DMS 273 (cell line): ENCODE results near the gene SLC8A2.
A peak's percentile ranks its signal among the peaks of the same experiment; 100 is the strongest.

ENCODE experiments used
- DNase-seq: peaks from one replicate; lab custom pipeline; 2025; ENCODE audit not compliant: unreplicated experiment; lab: John Stamatoyannopoulos, UW

Gene SLC8A2

DNA sequence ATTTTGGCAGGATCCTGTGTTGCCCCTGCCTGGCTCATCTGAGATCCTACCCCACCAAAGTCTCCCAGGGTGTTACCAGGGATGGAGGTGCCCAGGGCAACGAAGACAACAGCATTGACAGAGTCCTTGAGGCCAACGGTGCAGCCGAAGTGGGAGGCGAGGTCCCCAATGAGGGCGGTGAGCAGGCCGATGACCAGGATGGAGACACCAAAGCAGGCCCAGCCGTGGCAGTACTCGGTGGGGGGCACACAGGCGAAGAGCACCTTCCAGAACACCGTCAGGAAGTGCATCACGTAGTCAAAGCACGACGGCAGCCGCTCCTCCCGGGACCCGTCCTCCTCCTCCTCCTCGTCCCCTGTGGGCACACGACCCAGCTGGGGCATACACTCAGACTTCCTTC lies 39.6 kb downstream of the SLC8A2 start:
- DNase-seq, result no peak

DNA sequence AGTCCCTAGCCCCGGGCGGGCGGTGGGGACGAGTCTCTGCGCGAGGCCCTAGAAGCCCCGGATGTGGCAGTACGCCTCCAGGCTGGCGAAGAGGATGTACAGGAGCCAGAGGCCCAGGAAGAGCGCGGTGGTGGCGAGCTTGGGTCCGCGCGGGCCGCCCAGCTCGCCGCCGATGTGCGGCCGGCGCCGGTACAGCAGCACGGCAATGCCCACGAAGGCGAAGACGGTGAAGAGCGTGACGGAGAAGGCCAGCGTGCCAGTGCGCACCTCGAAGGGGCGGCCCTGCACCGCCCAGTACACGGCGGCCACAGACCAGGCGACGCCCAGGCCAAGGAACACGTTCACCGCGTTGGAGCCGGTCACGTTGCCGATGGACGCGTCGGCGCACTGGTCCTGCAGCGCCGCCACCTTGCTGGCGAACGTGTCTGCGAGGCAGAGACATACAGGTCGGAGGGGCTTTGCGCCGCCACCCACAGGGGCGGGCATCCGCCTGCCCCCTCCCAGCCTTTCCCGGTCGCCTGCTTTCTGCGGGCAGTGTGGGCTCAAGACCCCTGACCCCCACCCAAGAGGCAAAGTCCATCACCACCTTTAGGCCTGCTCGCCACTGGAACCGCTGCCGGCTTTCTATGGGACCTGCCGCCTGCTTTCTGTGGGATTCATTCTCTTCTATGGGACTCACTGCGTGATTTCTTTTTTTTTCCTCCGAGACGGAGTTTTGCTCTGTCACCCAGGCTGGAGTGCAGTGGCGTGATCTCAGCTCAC lies 41.5 kb downstream of the SLC8A2 start:
- no peak for DNase-seq

DNA sequence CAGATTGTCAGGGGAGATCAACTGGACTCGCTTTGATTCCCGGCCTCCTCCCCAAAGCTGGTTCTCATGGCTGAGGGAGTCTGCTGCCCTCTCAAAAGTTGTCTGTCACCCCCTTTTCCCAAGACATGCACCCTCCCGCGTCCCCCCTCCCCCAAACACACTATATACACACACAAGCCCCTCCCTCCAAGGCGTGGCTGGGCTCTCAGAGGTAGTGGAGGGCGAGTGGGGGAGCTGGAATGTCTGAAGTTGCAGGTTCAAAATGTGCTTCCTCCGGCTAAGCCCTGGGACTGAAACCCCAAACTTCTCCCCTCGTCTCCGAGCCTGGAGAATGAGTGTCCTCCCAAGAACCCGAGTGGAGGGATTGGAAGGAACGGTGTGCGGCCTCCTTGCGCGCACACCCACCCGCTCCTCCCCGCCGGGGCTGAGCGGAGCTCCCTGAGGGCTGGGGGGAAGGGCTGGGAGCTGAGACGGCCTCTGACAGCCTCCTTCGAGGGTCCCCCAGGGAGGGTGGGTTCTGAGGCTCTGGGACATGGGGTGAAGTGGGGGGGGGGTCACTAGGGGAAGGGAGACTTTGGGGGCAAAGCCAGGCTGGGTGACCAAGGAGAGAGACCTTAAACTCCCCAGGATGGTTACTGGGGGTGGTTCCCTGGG lies 42.4 kb downstream of the SLC8A2 start:
- peak; percentile 44 for DNase-seq

DNA sequence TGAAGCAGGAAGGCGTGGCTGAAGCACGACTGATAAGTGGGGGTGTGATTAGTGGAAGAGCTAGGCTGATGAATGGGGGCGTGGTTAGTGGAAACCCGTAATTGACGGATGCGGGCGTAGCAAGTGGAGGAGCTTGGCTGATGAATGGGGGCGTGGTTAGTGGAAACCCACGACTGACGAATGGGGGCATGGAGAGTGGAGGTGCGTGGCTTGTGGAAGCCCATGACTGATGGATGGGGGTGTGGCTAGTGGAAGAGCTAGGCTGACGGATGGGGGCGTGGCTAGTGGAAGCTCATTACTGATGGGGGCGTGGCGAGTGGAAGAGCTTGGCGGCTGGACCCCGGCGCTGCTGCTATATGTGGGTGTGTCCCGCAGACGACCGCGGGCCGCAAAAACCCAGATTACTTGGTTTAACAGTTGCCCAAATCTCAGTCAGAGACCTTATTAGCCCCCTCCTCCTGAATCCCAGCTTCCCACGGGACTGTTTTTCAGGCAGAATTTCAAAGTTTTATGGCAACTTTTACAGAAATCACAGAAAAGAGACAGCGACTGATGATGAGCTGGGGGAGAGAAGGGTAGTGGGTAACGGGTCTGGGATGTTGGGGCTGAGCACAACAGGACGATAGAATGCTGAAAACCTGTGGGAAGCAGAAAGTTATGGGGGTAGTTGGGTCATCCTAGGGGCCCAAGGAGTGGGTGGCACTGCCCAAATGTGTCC lies 43.4 kb downstream of the SLC8A2 start:
- peak; percentile 99 for DNase-seq

DNA sequence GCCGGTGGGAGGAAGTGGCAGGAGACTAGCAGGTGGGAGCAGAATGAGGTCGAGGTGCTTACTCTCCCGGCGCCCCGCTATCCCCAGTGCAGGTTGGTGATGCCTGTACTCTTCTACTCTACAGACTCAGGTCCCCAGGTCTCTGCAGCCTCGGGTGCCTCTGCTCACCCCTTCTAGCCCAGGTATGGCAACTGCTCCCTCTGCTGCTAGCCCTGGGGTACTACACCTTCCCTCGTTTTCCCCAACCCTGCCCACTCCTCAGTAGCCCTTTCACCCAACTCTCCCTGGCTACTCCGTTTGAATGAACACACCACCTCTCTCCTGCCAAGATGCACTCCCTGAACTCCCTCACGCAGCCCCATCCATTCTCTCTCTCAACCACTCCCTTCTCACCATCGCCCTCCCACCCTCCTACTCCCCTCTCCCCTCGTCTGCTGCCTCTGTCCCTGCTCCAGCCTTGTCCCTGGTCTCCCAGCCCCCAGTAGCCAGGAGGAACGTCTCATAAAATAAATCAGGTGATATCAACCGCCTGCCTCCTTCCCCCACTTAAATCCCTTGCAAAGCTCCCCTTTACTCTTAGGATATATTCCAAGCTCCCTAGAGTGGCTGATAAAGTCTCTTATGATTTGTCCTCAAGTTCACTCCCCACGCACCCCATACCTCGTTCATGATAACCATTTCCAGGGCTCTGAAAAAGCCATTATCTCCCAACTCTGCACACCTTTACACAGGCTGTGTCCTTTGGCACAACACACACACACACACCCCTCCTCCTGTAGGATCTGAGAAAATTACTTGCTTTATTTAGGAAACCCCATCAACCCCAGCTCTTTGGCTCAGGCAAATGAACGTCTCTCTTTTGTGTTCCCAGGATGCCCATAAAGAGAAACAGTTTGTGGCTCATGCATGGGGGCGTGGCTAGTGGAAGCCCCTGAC lies 44.2 kb downstream of the SLC8A2 start:
- DNase-seq, result peak; percentile 90

DNA sequence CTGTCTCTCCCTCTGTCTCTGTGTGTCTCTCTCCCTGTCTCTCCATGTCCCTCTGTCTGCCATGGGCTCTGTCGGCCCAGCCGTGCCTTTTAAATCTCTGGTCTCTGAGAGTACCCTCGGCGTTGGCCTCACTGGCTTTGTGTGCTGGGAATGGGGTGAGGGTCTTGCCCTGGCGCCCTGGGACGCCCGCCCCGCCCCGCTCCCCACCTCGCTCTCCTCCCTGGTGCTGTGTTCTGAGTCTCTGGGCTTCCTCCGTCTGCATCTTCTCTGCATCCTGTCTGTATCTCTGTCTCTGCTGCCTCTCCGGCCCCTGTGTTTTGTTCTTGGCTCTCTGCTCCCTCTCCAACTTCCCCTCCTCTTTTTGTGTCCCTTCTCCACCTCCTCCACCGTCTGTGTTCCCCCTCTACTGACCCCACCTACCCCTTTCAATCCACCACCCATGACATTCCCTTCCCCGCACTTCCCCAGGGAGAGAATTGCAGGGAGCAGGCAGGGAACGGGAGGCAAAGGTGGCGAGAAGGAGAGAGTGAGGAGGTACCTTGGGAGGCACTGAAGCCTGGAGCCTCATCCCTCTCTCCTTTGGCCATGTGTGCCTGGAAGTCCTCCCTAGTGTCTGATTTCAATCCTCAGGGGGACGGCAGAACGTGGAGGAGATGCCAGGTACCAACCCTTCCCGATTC lies 48.4 kb downstream of the SLC8A2 start:
- DNase-seq, result no peak

DNA sequence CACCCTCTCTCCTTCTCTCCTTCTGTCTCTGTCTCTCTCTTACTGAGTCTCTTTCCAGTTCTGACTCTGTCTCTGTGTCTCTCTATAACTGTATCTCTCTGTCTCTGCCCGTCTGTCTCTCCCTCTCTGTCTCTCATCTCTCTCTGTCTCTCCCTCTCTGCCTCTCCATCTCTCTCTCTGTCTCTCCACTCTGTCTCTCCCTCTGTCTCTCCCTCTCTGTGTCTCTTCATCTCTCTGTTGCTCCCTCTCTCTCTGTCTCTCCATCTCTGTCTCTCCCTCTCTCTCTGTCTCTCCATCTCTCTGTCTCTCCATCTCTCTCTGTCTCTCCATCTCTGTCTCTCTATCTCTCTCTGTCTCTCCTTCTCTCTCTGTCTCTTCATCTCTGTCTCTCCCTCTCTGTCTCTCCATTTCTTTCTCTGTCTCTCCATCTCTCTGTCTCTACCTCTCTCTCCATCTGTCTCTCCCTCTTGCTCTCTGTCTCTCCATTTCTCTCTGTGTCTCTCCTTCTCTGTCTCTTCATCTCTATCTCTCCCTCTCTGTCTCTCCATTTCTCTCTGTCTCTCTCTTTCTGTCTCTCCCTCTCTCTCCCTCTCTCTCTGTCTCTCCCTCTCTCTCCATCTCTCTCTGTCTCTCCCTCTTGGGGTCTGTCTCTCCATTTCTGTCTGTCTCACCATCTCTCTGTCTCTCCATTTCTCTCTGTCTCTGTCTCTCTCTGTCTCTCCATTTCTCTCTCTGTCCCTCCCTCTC lies 49.1 kb downstream of the SLC8A2 start:
- no peak for DNase-seq

DNA sequence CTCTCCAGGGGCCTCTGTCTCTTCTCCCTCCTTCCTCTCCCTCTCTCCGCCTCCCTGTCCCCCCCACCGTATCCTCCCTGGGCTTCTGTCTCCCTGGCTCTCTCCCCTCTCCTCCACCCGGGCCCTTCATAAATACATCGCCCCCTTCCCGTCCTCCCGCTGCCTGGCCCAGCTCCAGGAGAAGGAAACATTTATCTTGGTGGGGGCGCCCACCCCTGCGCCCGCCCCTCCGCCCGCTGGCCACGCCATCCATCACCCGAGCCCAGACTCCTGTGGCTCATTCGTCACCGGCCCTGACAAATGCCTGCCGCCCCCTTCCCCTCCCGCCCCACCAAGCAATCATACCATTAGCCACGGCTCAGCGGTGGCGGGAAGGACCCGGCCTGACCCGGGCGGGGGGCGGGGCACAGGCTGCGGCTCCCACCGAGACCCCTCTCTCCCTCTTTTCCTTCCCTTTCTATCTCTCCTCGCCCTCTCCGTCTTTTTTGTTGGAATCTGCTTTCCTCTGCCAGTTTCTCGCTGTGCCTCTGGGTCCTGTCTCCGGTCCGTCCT lies 49.8 kb downstream of the SLC8A2 start:
- DNase-seq, result peak; percentile 46

DNA sequence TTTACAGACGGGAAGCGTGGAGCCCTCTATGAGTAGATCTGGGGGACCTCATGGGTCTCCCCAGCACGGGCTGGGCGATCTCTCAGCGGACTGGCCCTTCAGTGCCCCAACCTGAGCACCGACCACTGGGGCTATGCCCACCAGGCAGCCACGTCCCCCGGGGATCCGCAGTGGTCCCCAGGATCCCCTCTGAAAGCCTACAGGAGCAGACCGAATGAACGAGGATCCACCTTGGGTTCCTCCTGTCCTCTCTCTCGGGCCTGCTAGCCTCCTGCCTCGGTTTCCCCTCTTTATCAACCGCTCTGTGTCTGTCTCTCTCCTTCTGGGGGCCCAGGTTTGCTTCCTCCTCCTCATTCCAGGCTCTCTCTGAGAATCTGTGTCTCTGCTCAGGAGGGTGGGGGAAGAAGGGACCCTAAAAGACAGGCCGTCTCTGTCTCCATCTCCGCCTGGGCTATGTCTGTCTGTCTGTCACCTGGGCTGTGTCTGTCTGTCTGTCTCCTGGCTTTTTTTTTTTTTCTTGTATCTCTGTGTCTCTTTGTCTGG lies 50.4 kb downstream of the SLC8A2 start:
- DNase-seq, result no peak

DNA sequence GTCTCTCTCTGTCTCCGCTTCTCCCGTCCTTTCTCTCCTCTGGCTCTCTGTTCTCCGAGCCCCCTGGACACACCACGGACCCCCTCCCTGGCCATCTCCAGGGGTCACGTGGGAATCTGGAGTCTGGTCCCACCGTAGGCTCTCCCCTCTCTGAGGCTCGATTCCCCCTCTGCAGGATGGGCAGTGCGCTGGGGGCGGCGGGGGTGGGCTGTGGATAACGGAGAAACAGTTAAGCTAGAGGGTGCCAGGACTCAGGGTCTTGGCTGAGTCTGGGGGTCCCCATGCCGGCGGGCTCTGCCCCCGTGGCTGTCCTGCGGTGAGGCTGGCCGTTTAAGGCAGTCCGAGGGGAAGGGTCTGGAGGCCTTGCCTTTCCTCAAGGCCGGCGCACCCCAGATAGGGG lies 51.9 kb downstream of the SLC8A2 start:
- no peak for DNase-seq

DNA sequence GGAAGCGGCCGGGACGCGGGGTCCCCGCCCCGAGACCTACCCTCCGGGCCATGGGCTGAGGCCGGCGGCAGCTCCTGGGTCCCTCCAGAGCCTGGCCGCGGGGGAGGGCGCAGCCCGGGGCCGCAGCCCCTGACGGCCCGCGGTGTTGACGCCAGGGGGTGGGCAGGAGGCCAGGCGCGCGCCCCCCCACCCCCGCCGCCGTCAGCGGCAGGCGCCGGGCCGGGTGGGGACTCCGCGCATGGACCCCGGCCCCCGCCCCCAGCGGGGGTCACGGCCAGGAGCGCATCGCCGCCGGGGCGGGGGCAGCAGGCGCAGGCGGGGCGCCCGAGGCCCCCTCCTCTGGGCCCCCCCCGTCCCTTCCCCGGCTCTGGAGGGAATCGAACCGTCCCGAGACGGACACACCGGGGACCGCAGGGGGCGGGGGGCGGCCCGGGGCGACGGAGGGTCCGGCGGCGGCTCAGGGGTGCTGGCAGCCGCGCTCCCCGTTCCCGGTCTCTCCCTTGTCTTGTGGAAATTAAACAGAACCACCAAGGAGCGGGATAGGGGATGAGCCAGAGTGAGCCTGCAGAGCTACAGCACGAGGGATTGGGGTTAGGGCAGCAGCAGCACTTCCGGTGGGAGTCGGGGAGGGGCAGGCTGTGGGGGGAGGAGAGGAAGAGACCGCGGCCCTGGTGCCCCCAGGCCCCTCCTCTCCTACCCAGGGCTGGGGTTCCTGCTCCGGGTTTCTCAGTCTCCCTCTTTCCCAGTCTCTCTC lies 52.5 kb downstream of the SLC8A2 start, which contains the start of gene MEIS3:
Gene MEIS3 (minus strand): TSS at position 498 of the 754 bp plus-strand sequence. CDS start 446 bp downstream, at position 52.
- peak; percentile 56 for DNase-seq

DNA sequence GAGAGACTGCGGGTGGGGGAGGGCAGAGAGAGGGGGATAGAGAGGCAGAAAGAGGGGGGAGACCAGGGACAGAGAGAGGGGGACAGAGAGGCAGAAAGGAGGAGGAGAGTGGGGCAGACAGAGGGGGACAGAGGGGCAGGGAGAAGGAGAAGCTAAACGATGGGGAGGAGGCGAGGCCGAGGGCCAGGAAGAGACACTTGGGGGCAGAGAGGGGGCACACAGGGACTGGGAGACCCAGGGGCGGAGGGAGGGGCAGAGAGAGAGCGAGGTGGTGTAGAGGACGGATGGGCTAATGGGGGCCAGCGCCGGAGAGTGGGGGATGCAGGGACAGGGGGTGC lies 53.0 kb downstream of the SLC8A2 start:
- DNase-seq, result no peak

DNA sequence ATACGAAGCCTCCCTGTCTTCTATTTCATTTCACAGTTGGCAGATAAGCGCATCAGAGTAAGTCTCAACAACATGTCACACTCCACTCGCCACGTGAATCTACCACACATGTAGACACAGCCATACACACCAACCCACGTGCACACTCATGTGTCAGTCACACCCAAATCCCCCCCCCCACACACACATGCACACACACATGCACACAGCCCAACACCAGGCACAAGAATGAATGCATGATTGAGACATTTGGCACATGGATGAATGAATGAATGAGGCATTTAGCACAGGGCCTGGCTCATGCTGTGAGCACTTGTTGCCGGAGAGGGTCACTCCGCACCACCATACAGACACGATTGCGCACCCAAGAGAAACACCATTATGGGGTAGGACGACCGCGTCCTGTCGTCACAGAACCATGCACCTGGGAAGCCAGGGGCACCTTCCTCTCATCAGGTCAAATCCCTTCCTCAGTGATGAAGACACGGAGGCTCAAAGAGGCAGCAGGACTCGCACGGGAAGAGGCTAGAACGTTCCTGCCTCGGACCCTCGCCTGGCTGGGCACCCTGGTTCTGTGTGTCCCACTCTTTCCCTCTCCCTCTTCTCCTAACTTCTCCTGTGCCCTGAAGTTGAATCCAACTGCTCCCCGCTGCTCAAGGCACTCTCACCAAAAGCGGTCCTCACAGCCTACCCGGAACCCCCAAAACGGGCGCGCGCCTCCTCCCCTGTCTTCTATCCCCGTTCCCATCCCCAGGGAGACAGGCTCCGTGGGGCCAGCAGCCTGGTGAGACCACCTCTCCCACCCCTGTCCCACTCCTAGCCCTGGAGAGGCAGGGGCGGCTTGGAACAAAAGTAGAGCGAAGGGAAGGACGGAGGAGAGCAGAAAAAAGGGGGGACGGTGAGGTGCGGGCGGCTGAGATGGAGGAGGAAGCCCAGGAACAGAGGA lies 53.7 kb downstream of the SLC8A2 start:
- no peak for DNase-seq

DNA sequence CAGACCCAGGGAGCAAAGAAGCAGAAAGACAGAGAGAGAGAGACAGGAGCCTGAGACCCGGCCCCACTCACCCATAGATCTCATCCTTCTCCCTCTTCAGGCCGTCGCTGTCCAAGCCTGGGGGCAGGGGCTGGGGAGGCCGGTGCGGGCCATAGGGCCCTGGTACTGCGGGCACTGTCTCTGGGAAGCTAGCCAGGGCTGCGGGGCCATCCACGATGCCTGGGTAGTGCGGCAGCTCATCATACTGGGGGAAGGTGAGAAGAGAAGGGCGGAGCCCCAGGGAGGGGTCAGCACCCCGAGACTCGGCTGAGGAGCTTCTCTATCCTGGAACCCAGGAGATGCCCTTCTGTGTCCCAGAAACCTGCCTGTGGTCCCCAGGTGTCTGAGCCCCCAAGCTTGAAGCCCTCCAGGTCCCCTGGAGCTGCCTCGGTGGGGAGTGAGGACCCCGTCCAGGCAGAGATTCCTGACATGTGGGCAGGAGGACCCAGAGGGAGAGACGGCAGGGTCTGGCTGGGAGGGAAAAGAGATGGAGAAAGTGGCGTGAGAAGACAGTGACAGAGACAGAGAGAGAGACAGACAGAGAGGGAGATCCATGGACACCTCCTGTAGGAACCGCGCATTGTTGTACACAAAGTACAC lies 54.5 kb downstream of the SLC8A2 start:
- DNase-seq, result no peak

DNA sequence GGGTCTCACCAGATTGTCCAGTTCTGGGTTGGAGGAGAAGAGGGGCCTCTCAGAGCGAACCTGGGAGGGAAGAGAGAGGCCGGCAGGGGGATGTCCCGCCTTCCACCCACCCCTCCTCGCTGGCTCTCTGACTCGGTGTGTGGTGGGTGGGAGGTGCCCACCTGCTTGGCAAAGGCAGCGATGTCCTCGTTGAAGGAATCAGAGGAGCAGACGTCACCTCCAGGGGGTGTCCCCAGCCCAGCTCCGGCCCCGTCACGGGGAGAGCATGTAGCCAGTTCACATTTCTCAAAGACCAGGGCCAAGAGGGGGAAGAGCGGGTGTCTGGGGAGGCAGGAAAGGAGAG lies 55.1 kb downstream of the SLC8A2 start:
- DNase-seq, result no peak

DNA sequence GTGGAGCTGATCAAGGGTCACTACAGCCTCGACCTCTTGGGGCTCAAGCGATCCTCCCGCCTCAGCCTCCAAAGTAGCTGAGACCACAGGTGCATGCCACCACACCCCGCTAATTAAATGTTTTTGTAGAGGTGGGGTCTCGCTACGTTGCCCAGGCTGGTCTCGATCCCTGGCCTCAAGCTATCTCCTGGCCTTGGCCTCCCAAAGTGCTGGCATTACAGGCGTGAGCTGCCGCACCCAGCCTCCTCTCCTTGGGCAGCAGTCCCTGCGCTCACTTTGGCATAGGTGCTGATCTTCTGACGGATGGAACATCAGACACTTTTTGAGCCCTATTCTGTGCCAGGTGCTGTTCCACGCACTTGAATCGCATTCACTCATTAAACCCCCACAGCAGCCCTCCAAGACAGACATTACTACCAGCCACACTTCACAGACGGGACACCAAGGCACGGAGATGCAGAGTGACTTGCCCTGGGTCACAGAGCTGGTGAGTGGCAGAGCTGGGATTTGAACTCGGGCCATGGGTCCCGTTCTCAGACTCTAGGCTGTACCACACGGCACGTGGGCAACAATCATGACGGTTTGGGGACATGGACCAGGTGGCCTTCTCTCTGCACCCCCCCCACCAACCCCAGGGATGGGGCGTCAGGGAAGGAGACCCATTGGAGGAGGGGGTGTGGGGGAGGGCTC lies 55.6 kb downstream of the SLC8A2 start:
- DNase-seq, result no peak
